Colon (tissue), 2 donors: Measurements from ENCODE around the gene C9orf50.

ENCODE experiments used
- FAIRE-seq: peaks from 2 replicates; lab custom pipeline; 2012; peaks lifted over from hg19 to GRCh38; lab: Jason Lieb, UNC
- donor health status: control.
- donor health status: control.

The C9orf50 gene

GRCh38 chr9:129570450-129571297 lies 50.2 kb downstream of the C9orf50 start:
- no peak for FAIRE-seq

GRCh38 chr9:129569502-129570449 lies 51.1 kb downstream of the C9orf50 start:
- FAIRE-seq: no peak

DNA sequence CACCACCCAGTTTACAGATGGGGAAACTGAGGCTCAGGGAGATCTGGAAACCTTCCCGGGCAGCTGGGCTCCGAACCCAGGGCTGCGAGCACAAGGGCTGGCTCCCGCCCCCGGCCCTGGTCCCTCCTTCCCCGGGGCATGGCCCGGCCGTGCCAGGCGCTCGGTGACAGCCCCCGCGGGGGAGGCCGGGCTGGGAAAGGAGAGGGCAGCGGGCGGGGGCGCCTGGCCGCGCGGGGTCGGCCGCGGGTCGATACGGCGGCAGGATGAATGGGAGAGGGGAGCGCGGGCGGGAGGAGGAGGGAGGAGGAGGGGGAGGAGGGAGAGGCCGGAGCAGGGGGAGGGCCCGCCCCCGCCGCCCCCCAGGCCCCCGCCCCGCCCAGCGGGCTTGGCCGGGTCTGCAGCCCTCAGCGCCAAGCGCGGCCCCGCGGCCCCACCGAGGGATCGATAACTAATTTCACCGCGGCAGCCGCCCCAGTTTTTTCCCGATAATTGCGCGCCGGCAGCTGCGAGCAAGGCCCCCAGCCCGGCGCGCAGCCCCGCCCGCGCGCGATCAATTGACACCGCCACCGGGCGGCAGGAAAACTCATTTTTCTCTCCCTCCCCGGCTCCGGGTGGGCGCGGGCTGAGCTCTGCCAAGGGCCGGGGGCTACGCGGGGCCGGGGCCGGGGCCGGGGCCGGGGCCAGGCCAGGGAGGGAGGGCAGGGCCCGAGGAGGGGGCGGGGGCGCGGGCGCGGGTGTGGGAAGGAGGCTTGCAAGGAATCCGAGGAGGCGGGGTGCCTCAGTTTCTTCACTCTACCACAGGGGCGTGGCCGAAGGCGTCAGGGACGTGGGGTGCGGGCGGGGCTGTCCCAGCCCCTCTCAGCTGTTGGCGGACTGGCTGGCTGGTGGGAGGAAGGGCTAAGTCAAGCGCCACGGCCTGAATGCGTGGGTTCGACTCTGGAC lies 52.1 kb downstream of the C9orf50 start:
- no peak for FAIRE-seq

DNA sequence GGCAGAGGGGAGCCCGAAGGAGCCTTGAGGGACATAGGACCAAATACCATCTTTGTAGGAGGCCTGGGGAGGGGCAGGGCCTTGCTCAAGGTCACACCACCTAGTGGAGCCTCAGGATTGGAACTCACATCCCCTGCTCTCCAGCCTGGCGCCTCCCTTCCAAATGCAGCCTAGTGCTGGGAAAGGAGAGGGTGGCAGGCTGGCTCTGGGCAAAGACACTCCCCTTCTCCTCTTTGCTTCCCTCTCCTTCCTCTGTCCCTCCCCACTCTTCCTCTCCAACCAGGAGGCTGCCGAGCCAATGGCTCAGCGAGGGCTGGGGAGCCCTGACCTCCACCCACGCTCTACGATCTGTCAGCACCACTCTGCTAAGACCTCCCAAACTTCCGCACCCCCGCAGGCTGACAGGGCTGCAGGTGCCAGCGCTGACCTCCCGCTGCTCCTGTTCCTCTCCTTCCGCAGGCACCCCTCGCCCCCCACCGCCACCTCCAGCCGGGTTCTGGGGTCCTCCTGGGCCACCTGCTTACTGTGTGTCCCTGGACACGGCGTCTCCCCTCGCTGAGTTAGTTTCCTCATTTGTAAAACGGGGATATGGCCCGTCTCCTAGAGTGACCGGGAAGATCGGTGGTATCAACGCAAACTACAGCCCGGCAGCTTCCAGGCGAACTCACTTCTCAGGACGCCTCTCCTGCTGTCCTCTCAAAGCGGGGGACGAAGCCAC lies 52.9 kb downstream of the C9orf50 start:
- no peak for FAIRE-seq

DNA sequence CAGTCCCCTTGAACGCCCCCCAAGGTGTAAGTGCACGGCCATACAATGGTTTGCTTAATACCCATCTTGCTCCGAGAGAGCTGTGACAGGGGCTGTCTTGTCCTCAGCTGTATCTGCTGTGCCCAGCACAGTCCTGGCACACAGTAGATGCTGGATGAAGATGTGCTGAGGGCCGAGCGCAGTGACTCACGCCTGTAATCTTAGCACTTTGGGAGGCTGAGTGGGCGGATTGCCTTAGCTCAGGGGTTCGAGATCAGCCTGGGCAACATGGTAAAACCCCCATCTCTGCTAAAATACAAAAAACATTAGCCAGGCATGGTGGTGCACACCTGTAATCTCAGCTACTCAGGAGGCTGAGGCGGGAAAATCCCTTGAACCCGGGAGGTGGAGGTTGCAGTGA lies 53.6 kb downstream of the C9orf50 start:
- FAIRE-seq: no peak

- FAIRE-seq: no peak
Observed at GRCh38 chr9:129566563-129567266, 54.2 kb downstream of the C9orf50 start.

DNA sequence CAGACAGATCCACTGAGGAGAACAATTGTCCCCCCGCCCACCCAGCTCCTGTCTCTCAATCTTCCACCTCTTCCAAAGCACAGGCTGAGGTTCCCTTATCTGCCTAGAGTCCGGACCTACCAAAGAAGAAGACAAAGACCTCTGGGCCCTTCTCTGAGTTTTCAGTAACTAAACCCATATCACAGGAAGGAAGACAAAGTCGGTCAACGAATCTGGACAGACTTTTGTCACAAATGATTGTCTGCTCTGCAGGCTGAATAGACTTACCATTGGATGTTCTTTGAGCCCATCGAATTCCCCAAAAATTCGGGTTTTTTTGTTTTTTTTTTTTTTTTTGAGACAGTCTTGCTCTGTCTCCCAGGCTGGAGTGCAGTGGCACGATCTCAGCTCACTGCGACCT lies 58.0 kb downstream of the C9orf50 start:
- FAIRE-seq: no peak

- FAIRE-seq: no peak
Observed at GRCh38 chr9:129562514-129562913, 58.4 kb downstream of the C9orf50 start.
